NB4 (cell line): ENCODE results near the gene CIB2.

Source experiments
- CTCF ChIP-seq: IDR thresholded peaks from one replicate; pipeline ENCODE4 v1.5.1; 2012; ENCODE audit warnings: low read depth, low read length
- MAX ChIP-seq: IDR thresholded peaks from 2 replicates; pipeline ENCODE4 v1.6.1; 2011; ENCODE audit warnings: low read depth, low read length
- POLR2A ChIP-seq: IDR thresholded peaks from 2 replicates; pipeline ENCODE4 v1.6.1; 2011; ENCODE audit warnings: mild to moderate bottlenecking; ENCODE audit not compliant: insufficient read length; ENCODE audit errors: extremely low read depth

GRCh38 chr15:78105476-78106241 is 25.6 kb downstream of the CIB2 start:
- TF ChIP-seq CTCF (no peak), MAX (no peak), POLR2A (no peak)
